ENCODE measurements around the gene TNS3. TPM values are rescaled to one million over a fixed set of nuclear protein-coding genes. Genes with fewer than 3 reads are reported as not detected.

TNS3 gene
- total and polyA plus RNA-seq, 9 of the 15 experiments (the other 6 are each of a cell fraction or from before 2014, with no cell fraction given): 0.20 TPM; not detected in 8

- TF ChIP-seq E2F8 (IDR thresholded peaks at IDR 0.05; ENCODE audit: low read depth, partially characterized antibody) (no peak), RREB1 (CRISPR knock-in tag; IDR thresholded peaks at IDR 0.05) (no peak), FOSL1 (tag; conservative IDR thresholded peaks at IDR 0.05) (peak; percentile 79), GABPB1 (CRISPR knock-in tag; IDR thresholded peaks at IDR 0.05) (no peak), PRMT5 (CRISPR knock-in tag; IDR thresholded peaks at IDR 0.05) (no peak), POLR2A (conservative IDR thresholded peaks at IDR 0.05) (no peak), ATF3 (IDR thresholded peaks at IDR 0.05) (peak; percentile 84), ATF3 (CRISPR knock-in tag; conservative IDR thresholded peaks at IDR 0.05) (no peak), DIDO1 (tag; IDR thresholded peaks at IDR 0.05; ENCODE audit: low read depth) (no peak), WHSC1 (IDR thresholded peaks at IDR 0.05; ENCODE audit: low read length) (no peak)
Measured at GRCh38 chr7:47474937-47475879, 106.7 kb downstream of the TNS3 start (continued).
